Measurements from ENCODE around the gene RCHY1. TPM values are rescaled to one million over a fixed set of nuclear protein-coding genes. Genes with fewer than 3 reads are reported as not detected.
"Not testable (repeated sequence)": the region's sequence is repeated elsewhere in the genome, so short reads cannot be mapped to it uniquely, and the experiment has no call there.

RCHY1 gene
- total and polyA plus RNA-seq, 2 donors from 2014 or later = 27.8 to 40.2 TPM

- H3K9me3 ChIP-seq (ENCODE audit: control insufficient read depth in 2 of 3, insufficient read depth in 1 of 3, low read length in 3 of 3) = no peaks in the 10 kb centered on the region
- intact Hi-C loops (cut with DNase I) = no loop called here
- FAIRE-seq = no peak
- no peak overlapping the region for H3K4me3 ChIP-seq (ENCODE audit: low read length in 3 of 3)
- H3K4me1 ChIP-seq (ENCODE audit: control insufficient read depth in 2 of 3, insufficient read depth in 2 of 3, low read depth in 1 of 3, low read length in 3 of 3) = no peaks in the 10 kb centered on the region
- H3K27ac ChIP-seq (ENCODE audit: low read depth in 2 of 2, low read length in 2 of 2) = no peak overlapping the region
- no peak for DNase-seq
- no peaks in the 10 kb centered on the region for H3K27me3 ChIP-seq (ENCODE audit: control insufficient read depth, insufficient read depth, low read length)
- no peak for TF ChIP-seq CTCF (IDR thresholded peaks at IDR 0.05; ENCODE audit: borderline replicate concordance, extremely low read depth, insufficient read depth)
- peaks cover 0 to 5% (median 2%) of the 10 kb centered on the region in 3 donors for H3K36me3 ChIP-seq (ENCODE audit: control insufficient read depth in 2 of 3, insufficient read depth in 3 of 3, low read length in 3 of 3)
- no peak overlapping the region for H3K9ac ChIP-seq (ENCODE audit: low read length in 3 of 3)
Observed at GRCh38 chr4:75542824-75543223, 28.6 kb upstream of the RCHY1 start.

GRCh38 chr4:75537308-75537707 lies 23.1 kb upstream of the RCHY1 start:
- intact Hi-C loops (cut with DNase I); H3K36me3 ChIP-seq (ENCODE audit: control insufficient read depth in 2 of 3, insufficient read depth in 3 of 3, low read length in 3 of 3); H3K27ac ChIP-seq (ENCODE audit: low read depth in 2 of 2, low read length in 2 of 2); H3K4me1 ChIP-seq (ENCODE audit: control insufficient read depth in 2 of 3, insufficient read depth in 2 of 3, low read depth in 1 of 3, low read length in 3 of 3); H3K4me3 ChIP-seq (ENCODE audit: low read length in 3 of 3); FAIRE-seq; H3K9ac ChIP-seq (ENCODE audit: low read length in 3 of 3); H3K9me3 ChIP-seq (ENCODE audit: control insufficient read depth in 2 of 3, insufficient read depth in 1 of 3, low read length in 3 of 3); DNase-seq; H3K27me3 ChIP-seq (ENCODE audit: control insufficient read depth, insufficient read depth, low read length): not testable (repeated sequence)

GRCh38 chr4:75533926-75534325 lies 19.7 kb upstream of the RCHY1 start:
- H3K4me1 ChIP-seq (ENCODE audit: control insufficient read depth in 2 of 3, insufficient read depth in 2 of 3, low read depth in 1 of 3, low read length in 3 of 3); FAIRE-seq; intact Hi-C loops (cut with DNase I); H3K27ac ChIP-seq (ENCODE audit: low read depth in 2 of 2, low read length in 2 of 2); H3K4me3 ChIP-seq (ENCODE audit: low read length in 3 of 3); H3K9ac ChIP-seq (ENCODE audit: low read length in 3 of 3); H3K27me3 ChIP-seq (ENCODE audit: control insufficient read depth, insufficient read depth, low read length); H3K9me3 ChIP-seq (ENCODE audit: control insufficient read depth in 2 of 3, insufficient read depth in 1 of 3, low read length in 3 of 3); DNase-seq: not testable (repeated sequence)
- peaks cover 2 to 11% (median 6%) of the 10 kb centered on the region in 3 donors for H3K36me3 ChIP-seq (ENCODE audit: control insufficient read depth in 2 of 3, insufficient read depth in 3 of 3, low read length in 3 of 3)

- intact Hi-C loops (cut with DNase I); H3K4me1 ChIP-seq (ENCODE audit: control insufficient read depth in 2 of 3, insufficient read depth in 2 of 3, low read depth in 1 of 3, low read length in 3 of 3); DNase-seq; H3K27ac ChIP-seq (ENCODE audit: low read depth in 2 of 2, low read length in 2 of 2); H3K27me3 ChIP-seq (ENCODE audit: control insufficient read depth, insufficient read depth, low read length); H3K4me3 ChIP-seq (ENCODE audit: low read length in 3 of 3); H3K9ac ChIP-seq (ENCODE audit: low read length in 3 of 3); H3K9me3 ChIP-seq (ENCODE audit: control insufficient read depth in 2 of 3, insufficient read depth in 1 of 3, low read length in 3 of 3); FAIRE-seq: not testable (repeated sequence)
- H3K36me3 ChIP-seq (ENCODE audit: control insufficient read depth in 2 of 3, insufficient read depth in 3 of 3, low read length in 3 of 3) = peaks cover 2 to 11% (median 6%) of the 10 kb centered on the region in 3 donors
Observed at GRCh38 chr4:75533339-75533887, 19.2 kb upstream of the RCHY1 start.

GRCh38 chr4:75531536-75532143 lies 17.4 kb upstream of the RCHY1 start:
- DNase-seq; FAIRE-seq; H3K27me3 ChIP-seq (ENCODE audit: control insufficient read depth, insufficient read depth, low read length); H3K9me3 ChIP-seq (ENCODE audit: control insufficient read depth in 2 of 3, insufficient read depth in 1 of 3, low read length in 3 of 3); H3K4me3 ChIP-seq (ENCODE audit: low read length in 3 of 3); H3K4me1 ChIP-seq (ENCODE audit: control insufficient read depth in 2 of 3, insufficient read depth in 2 of 3, low read depth in 1 of 3, low read length in 3 of 3); intact Hi-C loops (cut with DNase I); H3K27ac ChIP-seq (ENCODE audit: low read depth in 2 of 2, low read length in 2 of 2); H3K9ac ChIP-seq (ENCODE audit: low read length in 3 of 3): not testable (repeated sequence)
- peaks cover 2 to 23% (median 11%) of the 10 kb centered on the region in 3 donors for H3K36me3 ChIP-seq (ENCODE audit: control insufficient read depth in 2 of 3, insufficient read depth in 3 of 3, low read length in 3 of 3)

Measured in kidney (tissue), 14 donors.